SU-DHL-6 (cell line): Measurements from ENCODE around the gene PLEKHG2.
A peak's percentile ranks its signal among the peaks of the same experiment; 100 is the strongest.

Experiments used
- H2AFZ ChIP-seq: fragments of 200-600 bp; sonication (generic); 2 replicates; pipeline ENCODE4 v1.6.1; 2014; ENCODE audit warnings: low read depth, mild to moderate bottlenecking, moderate library complexity, mixed read lengths, antibody characterized with exemption, low read length; ENCODE audit not compliant: severe bottlenecking
- H3F3A ChIP-seq: fragments of 200-600 bp; shearing (Covaris generic); 2 replicates; pipeline ENCODE4 v1.6.0; 2016; ENCODE audit warnings: antibody characterized with exemption, mild to moderate bottlenecking; ENCODE audit not compliant: insufficient read depth
- H3K27ac ChIP-seq: fragments of 200-600 bp; sonication (generic); 2 replicates; pipeline ENCODE4 v1.5.1; 2016; ENCODE audit warnings: low read depth, mild to moderate bottlenecking, low read length, moderate library complexity, mixed read lengths
- H3K27me3 ChIP-seq: fragments of 200-600 bp; sonication (generic), shearing (Covaris generic); 2 replicates; pipeline ENCODE4 v1.6.0; 2014; ENCODE audit warnings: mild to moderate bottlenecking, low read length
- H3K36me3 ChIP-seq: fragments of 200-600 bp; sonication (generic); 2 replicates; pipeline ENCODE4 v1.6.1; 2014; ENCODE audit warnings: mild to moderate bottlenecking, low read length, mixed read lengths
- H3K4me2 ChIP-seq: fragments of 300-600, 200-600 bp; shearing (Covaris generic), sonication (generic); 2 replicates; pipeline ENCODE4 v1.6.0; 2014; ENCODE audit warnings: low read length, low read depth, mild to moderate bottlenecking; ENCODE audit not compliant: poor library complexity, severe bottlenecking
- H3K4me3 ChIP-seq: fragments of 200-600 bp; sonication (generic); 2 replicates; pipeline ENCODE4 v1.5.1; 2014; ENCODE audit warnings: antibody characterized with exemption, low read length, mild to moderate bottlenecking, mixed read lengths; ENCODE audit not compliant: insufficient read depth, poor library complexity, severe bottlenecking
- H3K79me2 ChIP-seq: fragments of 200-600 bp; sonication (generic); 2 replicates; pipeline ENCODE4 v1.6.1; 2014; ENCODE audit warnings: mild to moderate bottlenecking, low read length, moderate library complexity; ENCODE audit not compliant: insufficient read depth
- H3K9ac ChIP-seq: fragments of 200-600 bp; sonication (generic); 2 replicates; pipeline ENCODE4 v1.7.0; 2014; ENCODE audit warnings: mild to moderate bottlenecking, low read length
- H3K9me2 ChIP-seq: fragments of 200-600 bp; sonication (generic); replicated peaks from 2 replicates; pipeline ENCODE4 v1.6.1; 2014; ENCODE audit warnings: low read length; ENCODE audit not compliant: insufficient read depth
- H3K9me3 ChIP-seq: fragments of 200-600 bp; sonication (generic); 2 replicates; pipeline ENCODE4 v1.6.1; 2014; ENCODE audit warnings: low read length, mixed read lengths; ENCODE audit not compliant: insufficient read depth
- H4K20me1 ChIP-seq: fragments of 200-600 bp; sonication (generic); 2 replicates; pipeline ENCODE4 v1.6.1; 2014; ENCODE audit warnings: low read depth, mild to moderate bottlenecking, antibody characterized with exemption, low read length, moderate library complexity, mixed read lengths
- CTCF ChIP-seq: fragments of 200-600 bp; sonication (generic); IDR thresholded peaks from one replicate; pipeline ENCODE4 v1.5.1; 2017; ENCODE audit warnings: antibody characterized with exemption, mild to moderate bottlenecking, low read length, moderate library complexity; ENCODE audit not compliant: insufficient read depth, poor library complexity, severe bottlenecking
- EZH2phosphoT487 ChIP-seq: fragments of 200-600 bp; sonication (generic), shearing (Covaris generic); conservative IDR thresholded peaks from 2 replicates; pipeline ENCODE4 v1.6.1; 2018; ENCODE audit warnings: mild to moderate bottlenecking, antibody characterized with exemption, low read length, moderate library complexity, mixed read lengths

Gene PLEKHG2

GRCh38 chr19:39411081-39411831 lies 1.2 kb upstream of the PLEKHG2 start:
- peak overlapping the region; percentile 41 for H3K4me3 ChIP-seq
- H3K79me2 ChIP-seq, result peaks cover 29% of the 10 kb centered on the region
- no peaks in the 10 kb centered on the region for H3K27me3 ChIP-seq

GRCh38 chr19:39411832-39412099 lies 703 bp upstream of the PLEKHG2 start:
- Histone ChIP-seq H3K27me3 (no peaks in the 10 kb centered on the region), H3K9me3 (no peaks in the 10 kb centered on the region), H3K9me2 (no peaks in the 10 kb centered on the region), H3K36me3 (no peaks in the 10 kb centered on the region), H4K20me1 (no peaks in the 10 kb centered on the region), H2AFZ (no peak overlapping the region), H3K9ac (peak overlapping the region; percentile 94), H3K27ac (peak overlapping the region; percentile 98), H3F3A (peaks cover 45% of the 10 kb centered on the region), H3K79me2 (peaks cover 29% of the 10 kb centered on the region), H3K4me2 (peak overlapping the region; percentile 97), H3K4me3 (peak overlapping the region; percentile 41)
- TF ChIP-seq CTCF (peak; percentile 78), EZH2phosphoT487 (no peak)

More at GRCh38 chr19:39411081-39411831, 1.2 kb upstream of the PLEKHG2 start:
- no peaks in the 10 kb centered on the region for H3K9me2 ChIP-seq
- H3K4me2 ChIP-seq, result peak overlapping the region; percentile 97
- no peak for TF ChIP-seq EZH2phosphoT487
- TF ChIP-seq CTCF, result no peak
- H3K9ac ChIP-seq, result peak overlapping the region; percentile 94
- no peaks in the 10 kb centered on the region for H3K9me3 ChIP-seq
- no peak overlapping the region for H2AFZ ChIP-seq
- H3K27ac ChIP-seq, result peak overlapping the region; percentile 98
- H4K20me1 ChIP-seq, result no peaks in the 10 kb centered on the region
- peaks cover 46% of the 10 kb centered on the region for H3F3A ChIP-seq
- no peaks in the 10 kb centered on the region for H3K36me3 ChIP-seq

GRCh38 chr19:39412867-39413271 lies 400 bp downstream of the PLEKHG2 start:
- H3K4me3 ChIP-seq, result peak overlapping the region; percentile 100
- peak overlapping the region; percentile 100 for H3K9ac ChIP-seq
- H3K36me3 ChIP-seq, result no peaks in the 10 kb centered on the region
- H3F3A ChIP-seq, result peaks cover 35% of the 10 kb centered on the region
- peak overlapping the region; percentile 73 for H2AFZ ChIP-seq
- no peaks in the 10 kb centered on the region for H3K9me2 ChIP-seq
- H3K4me2 ChIP-seq, result peak overlapping the region; percentile 91
- no peaks in the 10 kb centered on the region for H3K27me3 ChIP-seq
- no peaks in the 10 kb centered on the region for H3K9me3 ChIP-seq
- H4K20me1 ChIP-seq, result no peaks in the 10 kb centered on the region
- H3K79me2 ChIP-seq, result peaks cover 22% of the 10 kb centered on the region
- TF ChIP-seq CTCF, result no peak
- TF ChIP-seq EZH2phosphoT487, result no peak
- peak overlapping the region; percentile 83 for H3K27ac ChIP-seq
